ENCODE data around the gene ASPSCR1.

The ASPSCR1 gene

DNA sequence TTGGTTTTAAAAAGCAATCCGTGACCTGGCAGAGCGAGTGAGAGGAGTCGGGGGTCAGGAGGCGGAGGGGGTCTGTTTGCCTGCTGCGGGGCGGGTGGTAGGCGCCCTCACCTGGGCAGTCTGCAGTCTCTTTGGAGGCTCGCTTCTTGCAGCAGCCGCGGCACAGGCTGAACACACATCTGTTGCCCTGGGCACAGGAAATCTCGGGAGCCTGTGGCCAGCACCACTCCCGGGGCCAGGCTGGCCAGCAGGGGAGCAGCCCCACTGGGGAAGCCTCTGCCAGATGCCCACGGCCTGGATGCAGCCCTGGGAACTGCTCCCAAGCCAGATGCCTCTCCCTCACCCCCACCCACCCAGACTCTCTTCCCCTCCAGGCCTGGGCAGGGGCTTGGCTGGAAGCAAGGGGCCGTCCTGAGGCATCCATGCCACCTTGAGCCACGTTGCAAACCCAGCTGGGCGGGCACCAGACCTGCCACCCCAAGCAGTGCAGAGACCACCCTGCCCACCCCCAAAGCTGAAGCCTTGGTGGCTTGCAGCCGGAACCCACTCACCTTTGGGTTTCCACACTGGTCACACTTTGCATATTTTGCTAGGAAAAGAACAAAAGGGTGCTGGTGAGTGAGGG lies 80.9 kb downstream of the ASPSCR1 start:
- H3K9me2 ChIP-seq (replicated peaks; ENCODE audit: insufficient read depth, low read length): no peaks in the 10 kb centered on the region
- no peaks in the 10 kb centered on the region for H3K36me3 ChIP-seq (ENCODE audit: low read length)
- no peaks in the 10 kb centered on the region for H3K27me3 ChIP-seq (ENCODE audit: low read length)
- no peaks in the 10 kb centered on the region for H4K20me1 ChIP-seq (ENCODE audit: low read depth, low read length)
- TF ChIP-seq, protein P1, sequence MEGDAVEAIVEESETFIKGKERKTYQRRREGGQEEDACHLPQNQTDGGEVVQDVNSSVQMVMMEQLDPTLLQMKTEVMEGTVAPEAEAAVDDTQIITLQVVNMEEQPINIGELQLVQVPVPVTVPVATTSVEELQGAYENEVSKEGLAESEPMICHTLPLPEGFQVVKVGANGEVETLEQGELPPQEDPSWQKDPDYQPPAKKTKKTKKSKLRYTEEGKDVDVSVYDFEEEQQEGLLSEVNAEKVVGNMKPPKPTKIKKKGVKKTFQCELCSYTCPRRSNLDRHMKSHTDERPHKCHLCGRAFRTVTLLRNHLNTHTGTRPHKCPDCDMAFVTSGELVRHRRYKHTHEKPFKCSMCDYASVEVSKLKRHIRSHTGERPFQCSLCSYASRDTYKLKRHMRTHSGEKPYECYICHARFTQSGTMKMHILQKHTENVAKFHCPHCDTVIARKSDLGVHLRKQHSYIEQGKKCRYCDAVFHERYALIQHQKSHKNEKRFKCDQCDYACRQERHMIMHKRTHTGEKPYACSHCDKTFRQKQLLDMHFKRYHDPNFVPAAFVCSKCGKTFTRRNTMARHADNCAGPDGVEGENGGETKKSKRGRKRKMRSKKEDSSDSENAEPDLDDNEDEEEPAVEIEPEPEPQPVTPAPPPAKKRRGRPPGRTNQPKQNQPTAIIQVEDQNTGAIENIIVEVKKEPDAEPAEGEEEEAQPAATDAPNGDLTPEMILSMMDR (IDR thresholded peaks at IDR 0.05; ENCODE audit: insufficient read depth, low read length, poor library complexity, severe bottlenecking): no peak
- no peak for TF ChIP-seq EZH2phosphoT487 (conservative IDR thresholded peaks at IDR 0.05; ENCODE audit: low read length)
- H3K9me3 ChIP-seq (ENCODE audit: insufficient read depth, low read length): no peaks in the 10 kb centered on the region
- no peaks in the 10 kb centered on the region for H3K79me2 ChIP-seq (ENCODE audit: insufficient read depth, low read length)
- H2AFZ ChIP-seq (ENCODE audit: low read depth, low read length, severe bottlenecking): no peak overlapping the region
- no peak overlapping the region for H3K4me2 ChIP-seq (ENCODE audit: low read depth, low read length, poor library complexity, severe bottlenecking)
- H3K27ac ChIP-seq (ENCODE audit: low read depth, low read length): no peak overlapping the region
- no peaks in the 10 kb centered on the region for H3F3A ChIP-seq (ENCODE audit: insufficient read depth)
- no peak overlapping the region for H3K4me3 ChIP-seq (ENCODE audit: insufficient read depth, low read length, poor library complexity, severe bottlenecking)
- H3K9ac ChIP-seq (ENCODE audit: low read length): no peak overlapping the region

DNA sequence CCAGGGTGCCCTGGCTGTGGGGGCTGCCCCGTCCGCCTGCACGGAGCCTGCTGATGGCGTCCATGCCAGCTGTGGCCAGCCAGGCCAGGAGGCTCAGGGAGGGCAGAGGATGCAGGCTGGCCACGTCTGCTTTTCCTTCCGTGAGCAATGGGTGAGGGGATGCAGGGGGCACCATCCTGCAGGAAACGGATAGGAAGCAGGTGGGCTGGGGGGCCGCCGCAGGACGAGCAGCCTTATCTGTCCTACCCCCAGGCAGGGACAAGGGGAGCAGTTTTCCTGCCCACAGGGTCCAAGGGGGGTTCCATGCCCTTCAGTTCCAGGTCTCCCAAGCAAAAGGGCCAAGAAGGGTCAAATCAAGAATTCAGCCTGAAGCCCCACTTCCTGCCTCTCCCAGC lies 81.4 kb downstream of the ASPSCR1 start:
- Histone ChIP-seq H3K9ac (ENCODE audit: low read length) (no peak overlapping the region), H3K27ac (ENCODE audit: low read depth, low read length) (no peak overlapping the region), H3K27me3 (ENCODE audit: low read length) (no peaks in the 10 kb centered on the region), H3K4me3 (ENCODE audit: insufficient read depth, low read length, poor library complexity, severe bottlenecking) (no peak overlapping the region), H3K9me2 (replicated peaks; ENCODE audit: insufficient read depth, low read length) (no peaks in the 10 kb centered on the region), H2AFZ (ENCODE audit: low read depth, low read length, severe bottlenecking) (no peak overlapping the region), H3K36me3 (ENCODE audit: low read length) (no peaks in the 10 kb centered on the region), H4K20me1 (ENCODE audit: low read depth, low read length) (no peaks in the 10 kb centered on the region), H3F3A (ENCODE audit: insufficient read depth) (no peaks in the 10 kb centered on the region), H3K9me3 (ENCODE audit: insufficient read depth, low read length) (no peaks in the 10 kb centered on the region), H3K4me2 (ENCODE audit: low read depth, low read length, poor library complexity, severe bottlenecking) (no peak overlapping the region), H3K79me2 (ENCODE audit: insufficient read depth, low read length) (no peaks in the 10 kb centered on the region)
- no peak for TF ChIP-seq EZH2phosphoT487 (conservative IDR thresholded peaks at IDR 0.05; ENCODE audit: low read length)
- TF ChIP-seq, protein P1 (IDR thresholded peaks at IDR 0.05; ENCODE audit: insufficient read depth, low read length, poor library complexity, severe bottlenecking): no peak

DNA sequence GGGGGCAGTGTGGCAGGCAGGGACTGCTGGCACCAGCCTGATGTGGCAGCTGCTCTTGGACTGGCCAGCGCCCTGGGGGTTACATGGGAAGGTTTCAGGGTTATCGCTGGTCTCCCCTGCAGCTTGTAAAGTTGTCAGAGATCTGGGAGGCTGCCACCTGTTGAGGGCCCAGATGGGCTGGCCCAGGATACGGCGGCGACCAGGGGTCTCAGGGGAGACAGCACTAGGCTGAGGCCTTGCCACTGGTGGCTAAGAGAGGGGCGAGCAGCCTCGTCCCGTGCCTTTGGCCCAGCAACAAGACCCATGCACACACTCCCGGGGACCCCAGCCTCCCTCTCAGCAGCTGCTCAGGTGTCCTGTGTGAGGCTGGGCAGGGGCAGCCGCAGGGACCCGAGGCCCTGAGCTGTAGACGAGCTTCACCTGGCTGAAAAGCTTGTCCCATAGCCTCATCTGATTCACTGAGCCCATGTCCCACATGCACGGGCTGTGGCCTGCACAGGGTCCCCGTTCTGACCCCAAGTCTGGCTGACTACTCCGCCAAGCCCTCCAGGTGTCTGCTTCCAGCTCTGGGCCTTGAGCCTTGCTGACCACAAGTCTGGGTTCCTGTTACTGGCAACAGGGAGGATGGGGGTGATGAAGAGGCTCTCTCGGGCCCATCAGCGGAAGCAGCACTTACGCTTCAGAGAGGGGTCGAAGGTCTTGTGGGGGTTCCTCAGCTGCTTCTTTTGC lies 82.0 kb downstream of the ASPSCR1 start:
- Histone ChIP-seq H3K4me3 (ENCODE audit: insufficient read depth, low read length, poor library complexity, severe bottlenecking) (no peak overlapping the region), H3F3A (ENCODE audit: insufficient read depth) (no peaks in the 10 kb centered on the region), H3K36me3 (ENCODE audit: low read length) (no peaks in the 10 kb centered on the region), H3K79me2 (ENCODE audit: insufficient read depth, low read length) (no peaks in the 10 kb centered on the region), H3K9ac (ENCODE audit: low read length) (no peak overlapping the region), H3K9me3 (ENCODE audit: insufficient read depth, low read length) (no peaks in the 10 kb centered on the region), H4K20me1 (ENCODE audit: low read depth, low read length) (no peaks in the 10 kb centered on the region), H3K27me3 (ENCODE audit: low read length) (no peaks in the 10 kb centered on the region), H3K4me2 (ENCODE audit: low read depth, low read length, poor library complexity, severe bottlenecking) (no peak overlapping the region), H3K9me2 (replicated peaks; ENCODE audit: insufficient read depth, low read length) (no peaks in the 10 kb centered on the region), H2AFZ (ENCODE audit: low read depth, low read length, severe bottlenecking) (no peak overlapping the region), H3K27ac (ENCODE audit: low read depth, low read length) (no peak overlapping the region)
- TF ChIP-seq EZH2phosphoT487 (conservative IDR thresholded peaks at IDR 0.05; ENCODE audit: low read length): no peak
- TF ChIP-seq, protein P1 (IDR thresholded peaks at IDR 0.05; ENCODE audit: insufficient read depth, low read length, poor library complexity, severe bottlenecking): no peak

Data from SU-DHL-6 (cell line).